GM23338 (cell line): ENCODE measurements around the gene CRNKL1. TPM values are rescaled to one million over a fixed set of nuclear protein-coding genes. Genes with fewer than 3 reads are reported as not detected.

Experiments used
- ATAC-seq: fragments of 200-7000 bp; cut with Tn5 transposase; 3 replicates; pipeline ENCODE4 v1.9.1; 2020
- DNase-seq: peaks from one replicate; pipeline ENCODE4 v3.0.0-alpha.2; 2015; ENCODE audit warnings: low spot score
- H2AFZ ChIP-seq: fragments of 200-600 bp; sonication (generic); 2 replicates; pipeline ENCODE4 v1.8.0; 2016; ENCODE audit warnings: antibody characterized with exemption, mild to moderate bottlenecking, moderate library complexity
- H3F3A ChIP-seq: fragments of 200-600 bp; sonication (generic); replicated peaks from 2 replicates; pipeline ENCODE4 v1.8.0; 2017; ENCODE audit warnings: antibody characterized with exemption, mixed run types, low read depth
- H3K27ac ChIP-seq: fragments of 200-600 bp; sonication (generic); 2 replicates; pipeline ENCODE4 v1.6.1; 2016; ENCODE audit warnings: low read depth
- H3K27me3 ChIP-seq: fragments of 200-600 bp; sonication (generic); 2 replicates; pipeline ENCODE4 v1.8.0; 2016; ENCODE audit warnings: mild to moderate bottlenecking, mixed run types, moderate library complexity; ENCODE audit not compliant: insufficient read depth
- H3K36me3 ChIP-seq: fragments of 200-600 bp; sonication (generic); 2 replicates; pipeline ENCODE4 v1.8.0; 2016; ENCODE audit warnings: mild to moderate bottlenecking; ENCODE audit not compliant: insufficient read depth
- H3K4me1 ChIP-seq: fragments of 200-600 bp; sonication (generic); 2 replicates; pipeline ENCODE4 v1.8.0; 2016; ENCODE audit warnings: mild to moderate bottlenecking, moderate library complexity; ENCODE audit not compliant: insufficient read depth
- H3K4me2 ChIP-seq: fragments of 200-600 bp; sonication (generic); 2 replicates; pipeline ENCODE4 v1.7.1; 2017; ENCODE audit warnings: mixed run types
- H3K4me3 ChIP-seq: fragments of 200-600 bp; sonication (generic); 2 replicates; pipeline ENCODE4 v1.6.1; 2016; ENCODE audit warnings: mixed run types
- H3K79me2 ChIP-seq: fragments of 200-600 bp; sonication (generic); replicated peaks from 2 replicates; pipeline ENCODE4 v1.8.0; 2017; ENCODE audit warnings: mild to moderate bottlenecking; ENCODE audit not compliant: insufficient read depth
- H3K9me2 ChIP-seq: fragments of 200-600 bp; sonication (generic); 2 replicates; pipeline ENCODE4 v1.8.0; 2017; ENCODE audit not compliant: insufficient read depth
- H4K20me1 ChIP-seq: fragments of 200-600 bp; sonication (generic); replicated peaks from 2 replicates; pipeline ENCODE4 v1.8.0; 2017; ENCODE audit warnings: mild to moderate bottlenecking; ENCODE audit not compliant: insufficient read depth
- H3K27ac Mint-ChIP-seq: 2 replicates; pipeline ENCODE4 v1.8.0; 2020; ENCODE audit warnings: inconsistent platforms, mild to moderate bottlenecking, moderate library complexity, mixed read lengths
- H3K27me3 Mint-ChIP-seq: 3 replicates; pipeline ENCODE4 v1.8.0; 2022; ENCODE audit warnings: low read depth, mild to moderate bottlenecking, moderate library complexity, mixed read lengths, inconsistent platforms; ENCODE audit not compliant: insufficient read depth, poor library complexity
- H3K36me3 Mint-ChIP-seq: 3 replicates; pipeline ENCODE4 v1.8.0; 2021; ENCODE audit warnings: low read depth, mild to moderate bottlenecking, inconsistent platforms, moderate library complexity, mixed read lengths
- H3K4me1 Mint-ChIP-seq: 3 replicates; pipeline ENCODE4 v1.8.0; 2020; ENCODE audit warnings: mild to moderate bottlenecking, inconsistent platforms, mixed read lengths
- H3K4me3 Mint-ChIP-seq: 3 replicates; pipeline ENCODE4 v1.8.0; 2021; ENCODE audit warnings: moderate library complexity, mild to moderate bottlenecking, inconsistent platforms, mixed read lengths
- H3K9me3 Mint-ChIP-seq: 3 replicates; pipeline ENCODE4 v1.8.0; 2020; ENCODE audit warnings: moderate library complexity, mild to moderate bottlenecking, inconsistent platforms, mixed read lengths
- CREB1 ChIP-seq: fragments of 250-450 bp; sonication (Bioruptor Pico); IDR thresholded peaks from 2 replicates; pipeline ENCODE4 v1.5.0; 2020; ENCODE audit warnings: low read depth, mild to moderate bottlenecking, moderate library complexity
- CTCF ChIP-seq, 2 experiments: fragments of 200-600 bp in 1 of 2; sonication (generic) in 1 of 2; conservative IDR thresholded peaks; 2 replicates each; pipeline versions ENCODE4 v1.5.1 to v1.6.1; 2016 to 2017; ENCODE audit warnings: antibody characterized with exemption in 2 of 2, low read depth in 2 of 2, mild to moderate bottlenecking in 2 of 2, moderate library complexity in 1 of 2
- EZH2phosphoT487 ChIP-seq: fragments of 200-600 bp; sonication (generic); IDR thresholded peaks from one replicate; pipeline ENCODE4 v1.8.1; 2018; ENCODE audit warnings: antibody characterized with exemption; ENCODE audit not compliant: unreplicated experiment
- POLR2AphosphoS5 ChIP-seq: IDR thresholded peaks from 2 replicates; pipeline ENCODE4 v1.6.1; 2016; ENCODE audit warnings: antibody characterized with exemption, low read depth
- REST ChIP-seq: IDR thresholded peaks from one replicate; pipeline ENCODE4 v1.6.1; 2018; ENCODE audit warnings: antibody characterized with exemption; ENCODE audit not compliant: unreplicated experiment
- STAT1 ChIP-seq: IDR thresholded peaks from one replicate; pipeline ENCODE4 v1.6.1; 2016; ENCODE audit warnings: antibody characterized with exemption; ENCODE audit not compliant: unreplicated experiment
- ZNF331 ChIP-seq: fragments of 250-450 bp; sonication (Bioruptor Pico); IDR thresholded peaks from 2 replicates; pipeline ENCODE4 v1.5.0; 2020; ENCODE audit warnings: low read depth, mild to moderate bottlenecking, moderate library complexity
- polyA plus RNA-seq: library from polyadenylated mRNA; unstranded; fragments of >200 nt; fragmentation: Nextera tagmentation; extraction: Ambion mirVana; gene quantifications from 2 replicates; pipeline ENCODE4 v1.2.1, GENCODE V29; 2016
- total RNA-seq: library from RNA; depleted of rRNA; stranded (reverse); fragments of >200 nt; shearing (Covaris generic); gene quantifications from 2 replicates; pipeline ENCODE4 v1.2.3, GENCODE V29; 2014

CRNKL1 gene
- total and polyA plus RNA-seq, 2 experiments from 2014 or later = 24.2 to 27.2 TPM

DNA sequence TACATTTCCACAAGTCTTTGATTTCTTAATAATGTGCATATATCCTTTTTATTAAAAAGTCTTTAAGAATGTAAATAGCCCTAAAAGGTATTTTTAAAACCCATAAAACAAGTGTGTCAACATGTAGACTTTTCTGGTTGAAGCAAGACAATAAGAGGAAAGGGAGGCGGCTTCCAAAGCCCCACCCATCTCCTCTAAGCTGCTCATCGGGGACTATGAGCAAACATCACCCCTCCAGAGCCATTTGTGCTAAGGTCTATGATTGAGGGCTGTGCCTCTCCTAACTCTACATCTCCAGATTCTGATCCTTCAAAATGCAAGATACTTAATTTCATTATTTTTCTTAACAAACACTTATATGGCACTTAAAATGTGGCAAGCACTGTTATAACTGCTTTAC, 37.6 kb downstream of the CRNKL1 start (continued):
- TF ChIP-seq REST (no peak), STAT1 (no peak)

DNA sequence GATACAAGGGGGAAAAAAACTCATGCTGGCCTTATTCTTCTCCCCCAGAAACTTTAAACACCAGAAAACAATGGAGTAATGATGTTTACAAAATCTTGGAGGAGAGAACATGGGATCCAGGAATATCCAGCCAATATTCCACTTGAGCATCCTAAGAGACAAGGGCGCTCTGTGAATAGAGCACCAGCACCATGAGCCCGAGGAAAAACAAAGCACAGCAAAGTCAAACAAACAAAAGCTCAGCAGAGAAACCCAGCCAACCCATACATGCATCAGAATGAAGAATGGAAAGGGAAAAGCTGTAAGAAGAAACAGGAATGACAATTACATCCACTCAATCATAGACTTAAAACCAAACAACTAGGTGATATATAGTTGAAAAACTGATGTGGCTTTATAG, 39.7 kb downstream of the CRNKL1 start:
- Histone ChIP-seq H3K4me1 (peaks cover 13% of the 10 kb centered on the region), H3K9me2 (no peaks in the 10 kb centered on the region), H3K79me2 (no peaks in the 10 kb centered on the region), H3K4me3 (no peak overlapping the region), H4K20me1 (no peaks in the 10 kb centered on the region), H3K27me3 (no peaks in the 10 kb centered on the region), H3K36me3 (no peaks in the 10 kb centered on the region), H3K27ac (no peak overlapping the region), H3F3A (no peaks in the 10 kb centered on the region), H3K4me2 (no peak overlapping the region), H2AFZ (peak overlapping the region; percentile 91)
- no peaks in the 10 kb centered on the region for H3K36me3 Mint-ChIP-seq
- DNase-seq = no peak
- no peaks in the 10 kb centered on the region for H3K9me3 Mint-ChIP-seq
- no peak overlapping the region for H3K4me3 Mint-ChIP-seq
- H3K27ac Mint-ChIP-seq = no peak overlapping the region
- ATAC-seq = peak; percentile 12; the same call in 2 of the 3 replicates
- TF ChIP-seq POLR2AphosphoS5 = no peak
- H3K4me1 Mint-ChIP-seq = peaks cover 15% of the 10 kb centered on the region
- peaks cover 8% of the 10 kb centered on the region for H3K27me3 Mint-ChIP-seq

DNA sequence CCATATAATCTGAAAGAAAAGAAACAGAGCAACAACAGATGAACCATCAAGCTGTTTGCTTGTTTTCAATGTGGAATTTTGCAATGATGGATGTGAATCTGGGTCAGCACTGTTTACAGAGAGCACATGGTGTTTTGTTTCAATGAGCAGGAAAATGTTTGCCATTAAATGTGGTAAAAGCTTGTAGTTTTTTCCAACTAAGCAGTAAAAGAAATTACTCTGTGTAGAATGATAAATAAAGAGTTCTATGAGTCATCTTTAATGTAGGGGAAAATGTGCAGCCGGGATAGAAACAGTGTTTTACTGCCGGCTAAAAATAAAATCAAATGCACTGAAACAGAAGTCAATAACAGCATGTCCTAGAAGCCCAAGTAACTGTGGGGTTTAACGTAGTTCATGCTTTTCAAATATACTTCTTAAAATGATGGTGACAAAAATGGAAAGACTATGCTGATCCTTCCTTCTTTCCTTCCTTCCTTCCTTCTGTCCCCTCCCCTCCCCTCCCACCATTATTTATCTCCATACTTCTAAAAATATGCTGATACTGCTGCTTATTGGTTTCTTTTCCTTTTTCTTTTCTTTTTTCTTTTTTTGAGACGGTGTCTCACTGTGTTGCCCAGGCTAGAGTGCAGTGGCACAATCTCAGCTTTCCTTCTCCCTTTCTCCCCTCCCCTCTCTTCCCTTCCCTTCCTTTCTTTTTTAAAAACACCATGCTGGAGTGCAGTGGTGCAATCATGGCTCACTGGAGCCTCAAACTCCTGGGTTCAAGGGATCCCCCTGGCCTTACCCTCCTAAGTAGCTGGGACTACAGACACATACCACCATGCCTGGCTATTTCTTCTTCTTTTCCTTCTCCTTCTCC, 41.4 kb downstream of the CRNKL1 start:
- Histone ChIP-seq H3K79me2 (no peaks in the 10 kb centered on the region), H3K27ac (no peak overlapping the region), H4K20me1 (no peaks in the 10 kb centered on the region), H3K9me2 (no peaks in the 10 kb centered on the region), H3K4me3 (no peak overlapping the region), H3F3A (no peaks in the 10 kb centered on the region), H3K4me1 (peaks cover 13% of the 10 kb centered on the region), H3K36me3 (no peaks in the 10 kb centered on the region), H3K4me2 (no peak overlapping the region), H2AFZ (peak overlapping the region; percentile 33; the same call in 1 of the 2 replicates), H3K27me3 (no peaks in the 10 kb centered on the region)
- no peak overlapping the region for H3K4me3 Mint-ChIP-seq
- DNase-seq (no peak), ATAC-seq (no peak)
- TF ChIP-seq STAT1 (no peak), ZNF331 (CRISPR knock-in tag) (no peak), CTCF (conservative IDR thresholded peaks at IDR 0.05; ENCODE audit: low read depth in 2 of 2) (no peak), EZH2phosphoT487 (no peak), CREB1 (CRISPR knock-in tag) (no peak)
- no peaks in the 10 kb centered on the region for H3K36me3 Mint-ChIP-seq
- H3K4me1 Mint-ChIP-seq = peaks cover 12% of the 10 kb centered on the region
- H3K27me3 Mint-ChIP-seq = peaks cover 4% of the 10 kb centered on the region
- H3K27ac Mint-ChIP-seq = no peak overlapping the region
- H3K9me3 Mint-ChIP-seq = no peaks in the 10 kb centered on the region
